Lung (tissue), 12 donors: ENCODE measurements around the gene CNN2. TPM values are rescaled to one million over a fixed set of nuclear protein-coding genes. Genes with fewer than 3 reads are reported as not detected.

ENCODE experiments used
- ATAC-seq: fragments of 200-7000 bp; cut with Tn5 transposase; one replicate; pipeline ENCODE4 v1.9.1; 2020; ENCODE audit warnings: moderate number of reproducible peaks; ENCODE audit not compliant: insufficient read depth, low FRiP score
- DNase-seq, 3 donors: peaks; one replicate each; pipeline ENCODE4 v3.0.0-alpha.2; 2013 to 2017
- H3K27ac ChIP-seq, 2 donors: one replicate each; pipeline ENCODE4 v1.5.1; 2013; ENCODE audit warnings: mild to moderate bottlenecking in 2 of 2, moderate library complexity in 2 of 2, control low read depth in 1 of 2, inconsistent platforms in 1 of 2, low read depth in 1 of 2, low read length in 1 of 2
- H3K27me3 ChIP-seq, 3 donors: one replicate each; pipeline ENCODE4 v1.5.1; 2013; ENCODE audit warnings: low read length in 2 of 3; ENCODE audit not compliant: control insufficient read depth in 3 of 3, insufficient read depth in 3 of 3
- H3K36me3 ChIP-seq, 4 donors: one replicate each; pipeline ENCODE4 v1.5.1; 2013; ENCODE audit warnings: low read length in 4 of 4, mild to moderate bottlenecking in 1 of 4, moderate library complexity in 1 of 4; ENCODE audit not compliant: control insufficient read depth in 4 of 4, insufficient read depth in 4 of 4
- H3K4me1 ChIP-seq, 5 donors: one replicate each; pipeline ENCODE4 v1.5.1; 2013; ENCODE audit warnings: low read length in 5 of 5, mild to moderate bottlenecking in 2 of 5, moderate library complexity in 1 of 5; ENCODE audit not compliant: control insufficient read depth in 5 of 5, insufficient read depth in 5 of 5
- H3K4me3 ChIP-seq: one replicate; pipeline ENCODE4 v1.5.1; 2013; ENCODE audit warnings: mild to moderate bottlenecking, control low read depth, moderate library complexity
- H3K9ac ChIP-seq, 2 donors: one replicate each; pipeline ENCODE4 v1.5.1; 2013; ENCODE audit warnings: low read length in 2 of 2, control low read depth in 1 of 2; ENCODE audit not compliant: insufficient read depth in 1 of 2
- H3K9me3 ChIP-seq, 4 donors: one replicate each; pipeline ENCODE4 v1.5.1; 2013; ENCODE audit warnings: low read length in 3 of 4, mild to moderate bottlenecking in 1 of 4, moderate library complexity in 1 of 4; ENCODE audit not compliant: control insufficient read depth in 4 of 4, insufficient read depth in 3 of 4
- CTCF ChIP-seq: IDR thresholded peaks from 2 replicates; pipeline ENCODE4 v1.5.1; 2012; ENCODE audit warnings: mild to moderate bottlenecking; ENCODE audit errors: control extremely low read depth, extremely low read depth
- WGBS, 2 donors: extraction: QIAGEN DNeasy Blood & Tissue Kit; methylation state at CpG; one replicate each; pipeline ENCODE4 v1.1.7; 2013; 5-methylcytosine and 5-hydroxymethylcytosine counted together
- polyA plus RNA-seq, 2 donors: library from polyadenylated mRNA; stranded (reverse); fragments of 200-250 nt; gene quantifications; one replicate each; pipeline ENCODE4 v1.2.1, GENCODE V29; 2013
- total RNA-seq, 2 donors: library from RNA; depleted of rRNA in 1 of 2; stranded (reverse); fragments of >200 nt in 1 of 2; gene quantifications; one replicate each; pipeline ENCODE4 v1.2.1, GENCODE V29; 2014 to 2021
- donor health status: control.
- donor health status: control.
- donor health status: Bipolar disorder and iron deficiency.
- donor health status: healthy.
- donor health status: DM: yes; HTN: yes; CAD: no.

The CNN2 gene
- total and polyA plus RNA-seq, 4 donors: 161 to 236 (median 180) TPM

GRCh38 chr19:1027650-1028061, 1.2 kb downstream of the CNN2 start:
- Histone ChIP-seq H3K9ac (peak overlapping the region in 1 of 2 donors; percentile 32), H3K27ac (peak overlapping the region; percentile 97 to 99), H3K4me1 (peaks cover 0 to 14% (median 0%) of the 10 kb centered on the region in 5 donors), H3K4me3 (peak overlapping the region; percentile 80), H3K27me3 (no peaks in the 10 kb centered on the region), H3K36me3 (peaks cover 4 to 12% (median 6%) of the 10 kb centered on the region in 4 donors), H3K9me3 (no peaks in the 10 kb centered on the region)
- 5 to 9% methylated on average over 16 of the region's 16 CpGs for WGBS, 2 donors
- TF ChIP-seq CTCF: no peak
- DNase-seq (peak in 1 of 3 donors; percentile 47), ATAC-seq (no peak)

- Histone ChIP-seq H3K9me3 (no peaks in the 10 kb centered on the region), H3K27me3 (no peaks in the 10 kb centered on the region), H3K36me3 (peaks cover 6 to 17% (median 8%) of the 10 kb centered on the region in 4 donors), H3K27ac (peak overlapping the region; percentile 73 to 97), H3K9ac (peak overlapping the region in 1 of 2 donors; percentile 42), H3K4me1 (peaks cover 0 to 14% (median 0%) of the 10 kb centered on the region in 5 donors), H3K4me3 (peak overlapping the region; percentile 80)
- ATAC-seq: peak; percentile 56
- DNase-seq: peak; percentile 95 to 96 (median 96)
- no peak for TF ChIP-seq CTCF
- WGBS, 2 donors: 2% methylated on average over 47 to 58 of the region's 58 CpGs
Observed at GRCh38 chr19:1028062-1028926, 1.9 kb downstream of the CNN2 start.

- DNase-seq: no peak
- Histone ChIP-seq H3K27ac (no peak overlapping the region), H3K9ac (no peak overlapping the region), H3K36me3 (peaks cover 6 to 29% (median 9%) of the 10 kb centered on the region in 4 donors), H3K27me3 (no peaks in the 10 kb centered on the region), H3K4me3 (no peak overlapping the region), H3K4me1 (peaks cover 0 to 12% (median 0%) of the 10 kb centered on the region in 5 donors), H3K9me3 (no peaks in the 10 kb centered on the region)
- no peak for ATAC-seq
- no peak for TF ChIP-seq CTCF
- WGBS, 2 donors: 90% methylated on average over 20 of the region's 20 CpGs
Observed at GRCh38 chr19:1032264-1032867, 6.0 kb downstream of the CNN2 start.
